ENCODE data around the gene ATP12A.

GRCh38 chr13:24742977-24743376, 62.8 kb downstream of the ATP12A start:
- TF ChIP-seq CTCF (conservative IDR thresholded peaks at IDR 0.05; ENCODE audit: low read length) (peak; percentile 70), EZH2phosphoT487 (IDR thresholded peaks at IDR 0.05; ENCODE audit: borderline replicate concordance) (no peak)
